Measurements from ENCODE around the gene MAGIX. TPM values are rescaled to one million over a fixed set of nuclear protein-coding genes. Genes with fewer than 3 reads are reported as not detected.

MAGIX gene
- polyA plus RNA-seq, 4 donors = 3.1 to 10.0 (median 6.4) TPM

DNA sequence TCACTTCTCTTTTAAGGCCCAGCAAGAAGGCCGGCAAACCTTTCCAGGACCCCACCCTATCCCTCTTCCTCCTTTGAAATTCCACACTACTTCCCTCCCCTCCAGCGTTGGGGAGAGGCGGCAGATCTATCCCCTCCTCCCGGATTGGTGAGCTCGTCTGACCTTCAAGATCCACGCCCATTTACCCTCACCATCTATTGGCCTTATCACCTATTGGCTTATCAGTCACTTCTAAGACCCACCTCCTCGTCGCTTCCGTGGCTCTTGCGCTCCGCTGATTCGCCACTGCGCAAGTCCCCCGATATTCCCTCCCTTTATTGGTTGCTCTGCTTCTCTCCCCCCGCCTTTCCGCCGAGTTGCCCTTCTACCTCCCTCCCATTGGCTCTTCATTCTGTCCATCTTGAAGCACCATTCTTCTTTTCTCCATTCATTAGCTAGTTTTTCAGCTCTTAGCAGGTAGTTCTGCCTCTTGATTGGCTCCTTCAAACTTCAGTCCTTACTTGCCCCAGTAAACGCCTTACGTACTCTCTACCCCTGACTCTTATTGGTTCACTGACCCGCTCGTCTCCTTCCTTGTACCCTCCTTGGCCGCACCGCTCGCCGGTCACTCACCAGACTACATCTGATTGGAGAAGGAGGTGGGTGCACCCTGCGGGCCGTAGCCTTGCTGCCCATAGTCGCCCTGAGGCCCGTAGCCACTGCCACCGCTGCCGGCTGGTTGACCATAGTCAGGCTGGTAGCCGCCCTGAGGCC is 28.4 kb downstream of the MAGIX start:
- Histone ChIP-seq H3K4me1 (ENCODE audit: control insufficient read depth in 3 of 3, insufficient read depth in 2 of 3, low read depth in 1 of 3, low read length in 2 of 3) (peaks cover 0 to 3% (median 0%) of the 10 kb centered on the region in 3 donors), H3K27me3 (ENCODE audit: control insufficient read depth in 3 of 3, insufficient read depth in 3 of 3, low read length in 3 of 3) (no peaks in the 10 kb centered on the region), H3K36me3 (ENCODE audit: control insufficient read depth in 3 of 3, insufficient read depth in 2 of 3, low read depth in 1 of 3, low read length in 3 of 3) (no peaks in the 10 kb centered on the region), H3K4me3 (ENCODE audit: low read depth in 1 of 3, low read length in 3 of 3) (peak overlapping the region; percentile 26 to 67 (median 46)), H3K27ac (ENCODE audit: low read depth in 1 of 3, low read length in 2 of 3) (peak overlapping the region; percentile 70 to 95 (median 92)), H3K9me3 (ENCODE audit: control insufficient read depth in 2 of 2, insufficient read depth in 1 of 2, low read depth in 1 of 2, low read length in 1 of 2) (no peaks in the 10 kb centered on the region)
- DNase-seq (peak; percentile 94 to 97), FAIRE-seq (peak; percentile 99)
- 0 to 45% (median 18%) methylated on average over 29 to 32 of the region's 32 CpGs for WGBS, 3 donors

- FAIRE-seq = no peak
- WGBS, 3 donors = 1 to 53% (median 13%) methylated on average over 13 to 34 of the region's 34 CpGs
These were observed 29.0 kb downstream of the MAGIX start for GRCh38 chrX:49191574-49192011.

GRCh38 chrX:49192722-49193328 is 30.3 kb downstream of the MAGIX start:
- H3K27ac ChIP-seq (ENCODE audit: low read depth in 1 of 3, low read length in 2 of 3) = no peak overlapping the region
- no peak for FAIRE-seq
- no peaks in the 10 kb centered on the region for H3K9me3 ChIP-seq (ENCODE audit: control insufficient read depth in 2 of 2, insufficient read depth in 1 of 2, low read depth in 1 of 2, low read length in 1 of 2)
- peaks cover 0 to 3% (median 0%) of the 10 kb centered on the region in 3 donors for H3K4me1 ChIP-seq (ENCODE audit: control insufficient read depth in 3 of 3, insufficient read depth in 2 of 3, low read depth in 1 of 3, low read length in 2 of 3)
- 56 to 67% (median 62%) methylated on average over 10 of the region's 10 CpGs for WGBS, 3 donors
- H3K27me3 ChIP-seq (ENCODE audit: control insufficient read depth in 3 of 3, insufficient read depth in 3 of 3, low read length in 3 of 3) = no peaks in the 10 kb centered on the region
- no peak overlapping the region for H3K4me3 ChIP-seq (ENCODE audit: low read depth in 1 of 3, low read length in 3 of 3)
- no peaks in the 10 kb centered on the region for H3K36me3 ChIP-seq (ENCODE audit: control insufficient read depth in 3 of 3, insufficient read depth in 2 of 3, low read depth in 1 of 3, low read length in 3 of 3)
- DNase-seq = peak in 1 of 2 donors; percentile 36

More at GRCh38 chrX:49191574-49192011, 29.0 kb downstream of the MAGIX start:
- H3K9me3 ChIP-seq (ENCODE audit: control insufficient read depth in 2 of 2, insufficient read depth in 1 of 2, low read depth in 1 of 2, low read length in 1 of 2) = no peaks in the 10 kb centered on the region
- H3K4me3 ChIP-seq (ENCODE audit: low read depth in 1 of 3, low read length in 3 of 3) = peak overlapping the region; percentile 26 to 67 (median 46)
- DNase-seq = peak in 1 of 2 donors; percentile 38
- H3K36me3 ChIP-seq (ENCODE audit: control insufficient read depth in 3 of 3, insufficient read depth in 2 of 3, low read depth in 1 of 3, low read length in 3 of 3) = no peaks in the 10 kb centered on the region
- H3K27me3 ChIP-seq (ENCODE audit: control insufficient read depth in 3 of 3, insufficient read depth in 3 of 3, low read length in 3 of 3) = no peaks in the 10 kb centered on the region
- peaks cover 0 to 3% (median 0%) of the 10 kb centered on the region in 3 donors for H3K4me1 ChIP-seq (ENCODE audit: control insufficient read depth in 3 of 3, insufficient read depth in 2 of 3, low read depth in 1 of 3, low read length in 2 of 3)
- peak overlapping the region; percentile 70 to 95 (median 92) for H3K27ac ChIP-seq (ENCODE audit: low read depth in 1 of 3, low read length in 2 of 3)

DNA sequence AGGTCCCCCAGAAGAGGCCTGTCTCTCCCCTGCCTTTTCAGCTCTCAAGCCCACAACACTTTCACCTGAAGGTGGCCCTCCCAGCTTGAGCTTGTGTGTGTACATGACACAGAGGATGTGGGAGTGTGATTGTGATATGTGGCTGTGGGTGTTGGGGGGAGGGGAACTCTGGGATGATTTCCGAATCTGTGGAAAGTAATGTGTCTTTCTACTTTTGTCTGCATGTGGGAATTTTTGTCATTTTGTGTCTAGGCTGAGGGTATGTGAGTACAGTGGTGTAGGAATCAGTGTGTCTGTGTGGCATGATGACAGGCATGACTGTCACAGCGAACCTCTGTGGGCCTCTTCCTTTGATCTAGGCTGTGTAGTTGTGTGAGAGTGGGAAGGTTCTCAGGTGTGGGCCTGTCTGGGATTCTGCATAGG is 31.0 kb downstream of the MAGIX start:
- Histone ChIP-seq H3K4me3 (ENCODE audit: low read depth in 1 of 3, low read length in 3 of 3) (no peak overlapping the region), H3K27ac (ENCODE audit: low read depth in 1 of 3, low read length in 2 of 3) (no peak overlapping the region), H3K27me3 (ENCODE audit: control insufficient read depth in 3 of 3, insufficient read depth in 3 of 3, low read length in 3 of 3) (peaks cover 0 to 1% (median 0%) of the 10 kb centered on the region in 3 donors), H3K4me1 (ENCODE audit: control insufficient read depth in 3 of 3, insufficient read depth in 2 of 3, low read depth in 1 of 3, low read length in 2 of 3) (peaks cover 0 to 3% (median 0%) of the 10 kb centered on the region in 3 donors), H3K9me3 (ENCODE audit: control insufficient read depth in 2 of 2, insufficient read depth in 1 of 2, low read depth in 1 of 2, low read length in 1 of 2) (no peaks in the 10 kb centered on the region), H3K36me3 (ENCODE audit: control insufficient read depth in 3 of 3, insufficient read depth in 2 of 3, low read depth in 1 of 3, low read length in 3 of 3) (no peaks in the 10 kb centered on the region)
- 64 to 80% (median 76%) methylated on average over 2 of the region's 2 CpGs for WGBS, 3 donors
- FAIRE-seq (no peak), DNase-seq (no peak)

DNA sequence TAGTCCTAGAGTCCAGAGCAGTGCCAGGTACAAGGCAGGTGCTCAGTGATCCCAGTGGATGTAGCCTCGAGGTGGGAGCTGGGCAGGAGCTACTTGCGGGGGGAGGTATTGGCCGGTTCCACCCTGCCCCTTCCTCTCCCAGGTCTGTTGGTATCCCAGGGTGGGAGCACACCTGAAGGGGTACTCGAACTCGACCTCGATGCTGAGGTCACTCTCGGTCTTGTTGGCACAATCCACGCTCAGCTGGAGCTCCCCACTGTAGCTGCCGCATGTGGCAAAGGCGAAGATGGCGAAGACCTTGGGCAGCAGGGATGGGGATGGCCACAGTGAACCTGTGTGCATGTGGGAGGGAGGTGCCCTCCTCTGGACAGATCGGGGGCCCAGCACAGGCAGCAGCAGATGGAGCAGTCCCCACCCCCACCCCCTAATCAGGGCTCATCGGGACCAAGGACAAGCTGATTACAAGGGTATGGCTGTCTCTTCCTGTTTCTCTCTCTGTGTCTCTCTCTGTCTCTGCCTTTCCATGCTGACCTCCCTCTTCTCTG is 35.1 kb downstream of the MAGIX start:
- H3K36me3 ChIP-seq (ENCODE audit: control insufficient read depth in 3 of 3, insufficient read depth in 2 of 3, low read depth in 1 of 3, low read length in 3 of 3) = no peaks in the 10 kb centered on the region
- DNase-seq = no peak
- H3K4me1 ChIP-seq (ENCODE audit: control insufficient read depth in 3 of 3, insufficient read depth in 2 of 3, low read depth in 1 of 3, low read length in 2 of 3) = peaks cover 0 to 3% (median 0%) of the 10 kb centered on the region in 3 donors
- no peaks in the 10 kb centered on the region for H3K9me3 ChIP-seq (ENCODE audit: control insufficient read depth in 2 of 2, insufficient read depth in 1 of 2, low read depth in 1 of 2, low read length in 1 of 2)
- no peak overlapping the region for H3K27ac ChIP-seq (ENCODE audit: low read depth in 1 of 3, low read length in 2 of 3)
- no peak overlapping the region for H3K4me3 ChIP-seq (ENCODE audit: low read depth in 1 of 3, low read length in 3 of 3)
- H3K27me3 ChIP-seq (ENCODE audit: control insufficient read depth in 3 of 3, insufficient read depth in 3 of 3, low read length in 3 of 3) = peaks cover 0 to 10% (median 0%) of the 10 kb centered on the region in 3 donors
- no peak for FAIRE-seq
- WGBS, 3 donors = 60 to 71% (median 70%) methylated on average over 9 to 13 of the region's 13 CpGs

DNA sequence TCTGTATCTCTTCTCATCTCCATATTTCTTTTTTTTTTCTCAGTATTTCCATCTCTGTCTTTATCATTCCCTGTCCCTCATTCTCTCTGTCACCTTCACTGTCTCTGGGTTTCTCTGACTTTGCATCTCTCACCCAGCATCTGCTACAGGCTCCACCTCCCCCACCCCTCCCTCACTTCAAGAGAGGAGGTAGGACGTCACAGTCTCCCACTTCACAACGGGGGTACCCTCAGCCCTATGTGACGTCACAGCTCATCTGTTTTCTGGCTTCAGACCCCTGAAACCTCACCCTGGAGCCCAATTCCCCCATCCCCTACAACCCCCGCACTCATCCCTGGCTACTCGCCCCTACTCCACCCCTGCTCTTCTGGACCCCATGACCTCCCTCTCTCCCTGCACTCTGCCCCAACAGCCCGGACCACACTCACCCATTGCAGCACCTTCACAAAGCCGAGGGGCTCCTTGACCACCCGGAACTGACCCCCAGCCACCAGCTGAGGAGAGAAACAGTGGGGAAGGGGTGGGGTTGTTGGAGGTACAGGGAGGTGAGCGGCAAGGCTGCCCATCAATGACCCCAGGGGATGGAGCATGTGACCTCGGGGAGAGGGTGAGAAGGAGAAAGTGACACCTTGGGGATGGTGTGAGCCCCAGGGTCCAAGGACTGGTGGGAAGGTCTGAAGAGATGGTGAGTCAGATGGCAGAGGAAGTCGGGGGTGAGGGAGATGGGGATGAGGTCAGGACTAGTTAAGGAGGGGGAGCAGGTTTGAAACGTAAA is 36.2 kb downstream of the MAGIX start:
- H3K27me3 ChIP-seq (ENCODE audit: control insufficient read depth in 3 of 3, insufficient read depth in 3 of 3, low read length in 3 of 3) = peaks cover 0 to 10% (median 0%) of the 10 kb centered on the region in 3 donors
- H3K9me3 ChIP-seq (ENCODE audit: control insufficient read depth in 2 of 2, insufficient read depth in 1 of 2, low read depth in 1 of 2, low read length in 1 of 2) = no peaks in the 10 kb centered on the region
- no peaks in the 10 kb centered on the region for H3K36me3 ChIP-seq (ENCODE audit: control insufficient read depth in 3 of 3, insufficient read depth in 2 of 3, low read depth in 1 of 3, low read length in 3 of 3)
- no peak for DNase-seq
- peaks cover 0 to 3% (median 0%) of the 10 kb centered on the region in 3 donors for H3K4me1 ChIP-seq (ENCODE audit: control insufficient read depth in 3 of 3, insufficient read depth in 2 of 3, low read depth in 1 of 3, low read length in 2 of 3)
- H3K27ac ChIP-seq (ENCODE audit: low read depth in 1 of 3, low read length in 2 of 3) = no peak overlapping the region
- no peak overlapping the region for H3K4me3 ChIP-seq (ENCODE audit: low read depth in 1 of 3, low read length in 3 of 3)
- no peak for FAIRE-seq
- WGBS, 3 donors = 16 to 39% (median 16%) methylated on average over 11 to 12 of the region's 12 CpGs

DNA sequence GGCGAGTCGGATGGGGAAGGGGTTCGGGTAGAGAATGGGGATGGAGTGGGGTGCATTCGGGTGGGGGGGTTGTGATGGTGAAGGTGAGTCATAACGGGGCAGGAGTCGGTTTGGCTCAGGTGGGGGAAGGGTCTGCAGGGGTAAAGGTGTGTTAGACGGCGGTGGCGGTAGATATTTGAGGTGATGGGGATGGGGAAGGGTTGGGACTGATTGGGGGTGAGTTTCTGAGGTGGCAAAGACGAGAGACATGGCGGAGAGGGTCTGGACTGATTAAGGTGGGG is 36.7 kb downstream of the MAGIX start:
- 7 to 34% (median 12%) methylated on average over 10 to 11 of the region's 11 CpGs for WGBS, 3 donors

More for the DNA sequence above, 36.7 kb downstream of the MAGIX start:
- no peaks in the 10 kb centered on the region for H3K36me3 ChIP-seq (ENCODE audit: control insufficient read depth in 3 of 3, insufficient read depth in 2 of 3, low read depth in 1 of 3, low read length in 3 of 3)
- no peak for FAIRE-seq
- H3K27me3 ChIP-seq (ENCODE audit: control insufficient read depth in 3 of 3, insufficient read depth in 3 of 3, low read length in 3 of 3) = peaks cover 0 to 10% (median 0%) of the 10 kb centered on the region in 3 donors
- peak overlapping the region in 1 of 3 donors; percentile 28 for H3K4me3 ChIP-seq (ENCODE audit: low read depth in 1 of 3, low read length in 3 of 3)
- no peak overlapping the region for H3K27ac ChIP-seq (ENCODE audit: low read depth in 1 of 3, low read length in 2 of 3)
- peaks cover 0 to 3% (median 0%) of the 10 kb centered on the region in 3 donors for H3K4me1 ChIP-seq (ENCODE audit: control insufficient read depth in 3 of 3, insufficient read depth in 2 of 3, low read depth in 1 of 3, low read length in 2 of 3)
- H3K9me3 ChIP-seq (ENCODE audit: control insufficient read depth in 2 of 2, insufficient read depth in 1 of 2, low read depth in 1 of 2, low read length in 1 of 2) = no peaks in the 10 kb centered on the region
- no peak for DNase-seq
